IMR-90 (cell line): ENCODE results near the gene HLA-DQA1. TPM values are rescaled to one million over a fixed set of nuclear protein-coding genes. Genes with fewer than 3 reads are reported as not detected.

ENCODE experiments used
- ATAC-seq: fragments of 200-7000 bp; cut with Tn5 transposase; 2 replicates; pipeline ENCODE4 v1.9.1; 2020; ENCODE audit warnings: low read depth, mild to moderate bottlenecking, moderate library complexity
- BruUV-seq: library from RNA; stranded (reverse); fragments of 400-500 nt; replicated peaks from 2 replicates; lab custom pipeline; 2021; lab: Mats Ljungman, UMichigan
- CTCF ChIA-PET: fragments of 300-600 bp; formaldehyde crosslinking; extraction: SDS; loops from one replicate; lab custom pipeline; 2021; ENCODE audit warnings: antibody characterized with exemption; lab: Yijun Ruan, JAX
- POLR2A ChIA-PET: fragments of 300-600 bp; sonication (Branson Sonifier 250); formaldehyde crosslinking; loops from one replicate; lab custom pipeline; 2022; ENCODE audit warnings: antibody characterized with exemption; ENCODE audit not compliant: unreplicated experiment; lab: Charles Lee
- DNase-seq: peaks from one replicate; pipeline ENCODE4 v3.0.0; 2013
- H2AFZ ChIP-seq: replicated peaks from 2 replicates; pipeline ENCODE3; 2013; ENCODE audit warnings: low read length, mild to moderate bottlenecking; ENCODE audit not compliant: poor library complexity
- H2AK5ac ChIP-seq: 2 replicates; pipeline ENCODE4 v1.6.1; 2013; ENCODE audit warnings: low read depth, low read length, inconsistent platforms
- H2AK9ac ChIP-seq: replicated peaks from 2 replicates; pipeline ENCODE3; 2013; ENCODE audit warnings: mild to moderate bottlenecking, low read depth, low read length, moderate library complexity; ENCODE audit not compliant: poor library complexity
- H2BK120ac ChIP-seq: 2 replicates; pipeline ENCODE4 v1.6.1; 2013; ENCODE audit warnings: low read depth, low read length, inconsistent platforms
- H2BK15ac ChIP-seq: 3 replicates; pipeline ENCODE4 v1.6.1; 2013; ENCODE audit warnings: low read depth, low read length, inconsistent platforms
- H2BK20ac ChIP-seq: 2 replicates; pipeline ENCODE4 v1.6.1; 2013; ENCODE audit warnings: low read depth, mild to moderate bottlenecking, inconsistent platforms, low read length, moderate library complexity
- H2BK5ac ChIP-seq: 2 replicates; pipeline ENCODE4 v1.6.1; 2013; ENCODE audit warnings: mild to moderate bottlenecking, low read depth, low read length, inconsistent platforms; ENCODE audit not compliant: poor library complexity, severe bottlenecking
- H3K14ac ChIP-seq: replicated peaks from 2 replicates; pipeline ENCODE4 v1.6.1; 2013; ENCODE audit warnings: low read depth, low read length, inconsistent platforms
- H3K18ac ChIP-seq: 2 replicates; pipeline ENCODE4 v1.6.1; 2013; ENCODE audit warnings: low read depth, low read length, control low read depth
- H3K23ac ChIP-seq: 2 replicates; pipeline ENCODE4 v1.6.1; 2013; ENCODE audit warnings: low read depth, low read length, inconsistent platforms
- H3K27ac ChIP-seq: 2 replicates; pipeline ENCODE4 v1.5.1; 2013; ENCODE audit warnings: mild to moderate bottlenecking, control low read depth, low read length; ENCODE audit not compliant: insufficient read depth
- H3K27me3 ChIP-seq: 2 replicates; pipeline ENCODE4 v1.6.1; 2013; ENCODE audit warnings: low read length; ENCODE audit not compliant: control insufficient read depth, insufficient read depth
- H3K36me3 ChIP-seq: 2 replicates; pipeline ENCODE4 v1.6.1; 2013; ENCODE audit warnings: low read length, mixed read lengths; ENCODE audit not compliant: control insufficient read depth, insufficient read depth
- H3K4ac ChIP-seq: 2 replicates; pipeline ENCODE4 v1.6.1; 2013; ENCODE audit warnings: low read depth, low read length, inconsistent platforms
- H3K4me1 ChIP-seq: 2 replicates; pipeline ENCODE4 v1.6.1; 2013; ENCODE audit warnings: low read length, mixed read lengths; ENCODE audit not compliant: control insufficient read depth, insufficient read depth
- H3K4me2 ChIP-seq: 2 replicates; pipeline ENCODE4 v1.6.1; 2013; ENCODE audit warnings: low read depth, mild to moderate bottlenecking, control low read depth, low read length, moderate library complexity
- H3K4me3 ChIP-seq: 2 replicates; pipeline ENCODE4 v1.5.1; 2013; ENCODE audit warnings: low read depth, mild to moderate bottlenecking, control low read depth, low read length, moderate library complexity; ENCODE audit not compliant: insufficient read depth
- H3K56ac ChIP-seq: 2 replicates; pipeline ENCODE4 v1.6.1; 2013; ENCODE audit warnings: low read length, inconsistent platforms; ENCODE audit not compliant: insufficient read depth; ENCODE audit errors: extremely low read depth
- H3K79me1 ChIP-seq, 2 experiments: 2 replicates each; pipeline ENCODE4 v1.6.1; 2013; ENCODE audit warnings: low read length in 2 of 2, inconsistent platforms in 1 of 2, low read depth in 1 of 2
- H3K9ac ChIP-seq: 2 replicates; pipeline ENCODE4 v1.6.1; 2013; ENCODE audit warnings: low read depth, low read length, control low read depth
- H3K9me1 ChIP-seq: 2 replicates; pipeline ENCODE4 v1.6.1; 2013; ENCODE audit warnings: low read length, inconsistent platforms; ENCODE audit not compliant: insufficient read depth
- H3K9me3 ChIP-seq: 2 replicates; pipeline ENCODE4 v1.6.1; 2013; ENCODE audit warnings: low read length; ENCODE audit not compliant: control insufficient read depth, insufficient read depth
- H4K20me1 ChIP-seq: 2 replicates; pipeline ENCODE4 v1.6.1; 2013; ENCODE audit warnings: low read length, inconsistent platforms; ENCODE audit not compliant: insufficient read depth
- H4K5ac ChIP-seq: 2 replicates; pipeline ENCODE4 v1.6.1; 2013; ENCODE audit warnings: mild to moderate bottlenecking, low read depth, low read length, control low read depth
- H4K8ac ChIP-seq, 2 experiments: 2 replicates each; pipeline ENCODE4 v1.6.1; 2013; ENCODE audit warnings: low read depth in 2 of 2, low read length in 2 of 2, control low read depth in 1 of 2, inconsistent platforms in 1 of 2
- H4K91ac ChIP-seq: 2 replicates; pipeline ENCODE4 v1.6.1; 2013; ENCODE audit warnings: low read depth, low read length, inconsistent platforms; ENCODE audit not compliant: insufficient read depth
- CHD1 ChIP-seq: IDR thresholded peaks from 2 replicates; pipeline ENCODE4 v1.6.1; 2012; ENCODE audit warnings: low read depth, low read length, improper control_type of control experiment
- MXI1 ChIP-seq: IDR thresholded peaks from 2 replicates; pipeline ENCODE4 v1.6.1; 2012; ENCODE audit warnings: low read depth, mild to moderate bottlenecking, low read length, moderate library complexity, borderline replicate concordance
- NFE2L2 ChIP-seq: fragments of 150-350 bp; IDR thresholded peaks from 2 replicates; pipeline ENCODE4 v1.6.1; 2016; ENCODE audit warnings: low read depth, mild to moderate bottlenecking, low read length
- RFX5 ChIP-seq: IDR thresholded peaks from 2 replicates; pipeline ENCODE4 v1.8.0; 2012; ENCODE audit warnings: low read depth, mild to moderate bottlenecking, low read length, moderate library complexity
- SMC3 ChIP-seq: fragments of 150-350 bp; IDR thresholded peaks from 2 replicates; pipeline ENCODE4 v1.6.1; 2016; ENCODE audit warnings: low read depth, mild to moderate bottlenecking, antibody characterized with exemption, low read length, moderate library complexity
- WGBS, 2 experiments: methylation state at CpG; one replicate each; pipeline versions ENCODE4 v1.1.5 to v1.1.7; 2013; ENCODE audit warnings: missing lambda C conversion rate in 2 of 2; ENCODE audit not compliant: insufficient read length in 1 of 2; ENCODE audit errors: extremely low coverage in 2 of 2; 5-methylcytosine and 5-hydroxymethylcytosine counted together
- dilution Hi-C: fragments of 300-500 bp; cut with HindIII; formaldehyde crosslinking; loops from one replicate; pipeline ENCODE4 v1.14.3; 2018; ENCODE audit warnings: low sequenced_read_pairs; ENCODE audit not compliant: unreplicated experiment
- in situ Hi-C: fragments of 300-500 bp; cut with MboI; formaldehyde crosslinking; loops from 3 replicates; pipeline ENCODE4 v1.14.3; 2019; ENCODE audit warnings: low sequenced_read_pairs, inconsistent platforms, mixed read lengths
- intact Hi-C: fragments of 100-400 bp; cut with micrococcal nuclease; formaldehyde crosslinking; loops from 2 replicates; pipeline ENCODE4 v1.10.0; 2022
- polyA plus RNA-seq, 3 experiments: library from polyadenylated mRNA; depleted of rRNA; stranded (reverse); fragments of >200 nt; gene quantifications; 2 replicates each; pipeline ENCODE4 v1.2.3, GENCODE V29; 2012; ENCODE audit warnings: low replicate concordance in 1 of 3
- total RNA-seq: library from RNA; depleted of rRNA; stranded (reverse); fragments of >200 nt; gene quantifications from 2 replicates; pipeline ENCODE4 v1.2.3, GENCODE V29; 2012

The HLA-DQA1 gene
- total and polyA plus RNA-seq, 2 of the 4 experiments (the other 2 are of a cell fraction) = not detected

- no TSS peak for BruUV-seq
- DNase-seq (peak; percentile 39), ATAC-seq (0 out of 2 replicates have a peak, but pooled peaks have one; percentile 27)
- Histone ChIP-seq H4K91ac (no peak overlapping the region), H4K5ac (no peak overlapping the region), H2BK15ac (no peak overlapping the region), H3K4ac (no peak overlapping the region), H2BK120ac (no peak overlapping the region), H3K4me3 (no peak overlapping the region), H3K9me3 (no peaks in the 10 kb centered on the region), H2AFZ (no peak overlapping the region), H4K20me1 (no peaks in the 10 kb centered on the region), H3K36me3 (no peaks in the 10 kb centered on the region), H4K8ac (no peak overlapping the region), H3K27me3 (no peaks in the 10 kb centered on the region), H3K9me1 (no peaks in the 10 kb centered on the region), H3K4me1 (no peaks in the 10 kb centered on the region), H3K56ac (no peak overlapping the region), H3K27ac (no peak overlapping the region), H2AK5ac (no peak overlapping the region), H2BK20ac (no peak overlapping the region), H3K4me2 (no peak overlapping the region), H3K23ac (no peak overlapping the region), H3K18ac (no peak overlapping the region), H3K9ac (no peak overlapping the region), H3K14ac (no peak overlapping the region), H2BK5ac (no peak overlapping the region), H2AK9ac (no peak overlapping the region), H3K79me1 (no peaks in the 10 kb centered on the region)
- in situ Hi-C loops = no loop called here
- WGBS, 2 experiments = no CpG with 5 or more reads among the region's 1 CpG
- ChIA-PET CTCF (no interaction called here), POLR2A (no interaction called here)
- dilution Hi-C loops = no loop called here
- TF ChIP-seq MXI1 = no peak
- TF ChIP-seq NFE2L2 = no peak
- TF ChIP-seq SMC3 = no peak
- no peak for TF ChIP-seq CHD1
- TF ChIP-seq RFX5 = peak; percentile 89
- intact Hi-C loops = no loop called here
Measured at GRCh38 chr6:32685603-32686002, 48.4 kb downstream of the HLA-DQA1 start.
